Aorta (tissue), 5 donors: ENCODE results near the gene MIR17HG. TPM values are rescaled to one million over a fixed set of nuclear protein-coding genes. Genes with fewer than 3 reads are reported as not detected.

ENCODE experiments used
- ATAC-seq: fragments of 200-7000 bp; cut with Tn5 transposase; one replicate; pipeline ENCODE4 v1.9.1; 2022; ENCODE audit warnings: moderate library complexity; ENCODE audit not compliant: low FRiP score
- DNase-seq, 2 donors: peaks; one replicate each; pipeline ENCODE4 v3.0.0-alpha.2; 2020
- H3K27ac ChIP-seq, 2 donors: one replicate each; pipeline ENCODE4 v1.5.1; 2013; ENCODE audit warnings: low read length in 2 of 2, mild to moderate bottlenecking in 2 of 2, moderate library complexity in 2 of 2, control low read depth in 1 of 2, inconsistent platforms in 1 of 2, low read depth in 1 of 2
- H3K27me3 ChIP-seq, 2 donors: one replicate each; pipeline ENCODE4 v1.6.1; 2013; ENCODE audit warnings: control low read depth in 1 of 2, low read length in 1 of 2, mild to moderate bottlenecking in 1 of 2, moderate library complexity in 1 of 2; ENCODE audit not compliant: insufficient read depth in 2 of 2, control insufficient read depth in 1 of 2
- H3K36me3 ChIP-seq, 2 donors: one replicate each; pipeline ENCODE4 v1.6.1; 2013; ENCODE audit warnings: control low read depth in 1 of 2, low read length in 1 of 2, mild to moderate bottlenecking in 1 of 2; ENCODE audit not compliant: insufficient read depth in 2 of 2, control insufficient read depth in 1 of 2
- H3K4me1 ChIP-seq, 2 donors: one replicate each; pipeline ENCODE4 v1.6.1; 2013; ENCODE audit warnings: low read length in 2 of 2, control low read depth in 1 of 2, mild to moderate bottlenecking in 1 of 2, moderate library complexity in 1 of 2; ENCODE audit not compliant: insufficient read depth in 2 of 2, control insufficient read depth in 1 of 2
- H3K4me3 ChIP-seq, 2 donors: one replicate each; pipeline ENCODE4 v1.5.1; 2013; ENCODE audit warnings: low read length in 2 of 2, control low read depth in 1 of 2, mild to moderate bottlenecking in 1 of 2
- H3K9me3 ChIP-seq: one replicate; pipeline ENCODE4 v1.6.1; 2013; ENCODE audit warnings: mild to moderate bottlenecking, low read length; ENCODE audit not compliant: control insufficient read depth
- WGBS, 2 donors: extraction: QIAGEN DNeasy Blood & Tissue Kit; methylation state at CpG; one replicate each; pipeline ENCODE4 v1.1.7; 2013; 5-methylcytosine and 5-hydroxymethylcytosine counted together
- intact Hi-C, 2 donors: fragments of 100-400 bp; cut with DNase I; formaldehyde crosslinking; loops; one replicate each; pipeline versions ENCODE4 v1.14.2 to v1.15.0; 2022
- polyA plus RNA-seq, 2 donors: library from polyadenylated mRNA; stranded (reverse); fragments of 200-250 nt; gene quantifications; one replicate each; pipeline ENCODE4 v1.2.3, GENCODE V29; 2013
- total RNA-seq, 2 donors: library from RNA; stranded (reverse); fragmentation: NEBNext Ultra II Directional; extraction: Animal tissue kit (Norgen Biotek cat#: 25700); gene quantifications; one replicate each; pipeline ENCODE4 v1.2.1, GENCODE V29; 2021
- donor health status: healthy with polysubstance abuse.
- donor health status: Bipolar disorder and iron deficiency.
- donor health status: DM: no; HTN: no; CAD: no.
- donor health status: DM: no; HTN: no; CAD: no.
- donor health status: DM: yes; HTN: yes; CAD: no.

MIR17HG gene
- total and polyA plus RNA-seq, 4 donors, result 1.0 to 7.7 (median 3.8) TPM

- intact Hi-C loops, result no loop called here
- H3K4me1 ChIP-seq, result no peaks in the 10 kb centered on the region
Measured at GRCh38 chr13:91328726-91329125, 18.8 kb upstream of the MIR17HG start.

GRCh38 chr13:91329733-91330132, 17.8 kb upstream of the MIR17HG start:
- no peak overlapping the region for H3K27ac ChIP-seq
- DNase-seq (no peak), ATAC-seq (no peak)
- intact Hi-C loops, result no loop called here
- H3K4me1 ChIP-seq, result no peaks in the 10 kb centered on the region
- no peak overlapping the region for H3K4me3 ChIP-seq
- peaks cover 1% of the 10 kb centered on the region for H3K9me3 ChIP-seq
- WGBS, 2 donors, result 86 to 98% methylated on average over 1 of the region's 1 CpG
- no peaks in the 10 kb centered on the region for H3K36me3 ChIP-seq
- H3K27me3 ChIP-seq, result no peaks in the 10 kb centered on the region

More at GRCh38 chr13:91328726-91329125, 18.8 kb upstream of the MIR17HG start:
- Histone ChIP-seq H3K36me3 (no peaks in the 10 kb centered on the region), H3K27me3 (no peaks in the 10 kb centered on the region), H3K27ac (no peak overlapping the region), H3K4me3 (no peak overlapping the region), H3K9me3 (peaks cover under 1% of the 10 kb centered on the region)
- WGBS, 2 donors, result 92 to 94% methylated on average over 1 of the region's 1 CpG
- ATAC-seq (no peak), DNase-seq (no peak)

- Histone ChIP-seq H3K4me1 (no peaks in the 10 kb centered on the region), H3K9me3 (peaks cover 1% of the 10 kb centered on the region), H3K4me3 (no peak overlapping the region), H3K36me3 (no peaks in the 10 kb centered on the region), H3K27ac (no peak overlapping the region), H3K27me3 (no peaks in the 10 kb centered on the region)
- intact Hi-C loops, result no loop called here
- 77 to 82% methylated on average over 4 of the region's 4 CpGs for WGBS, 2 donors
- DNase-seq (no peak), ATAC-seq (no peak)
Measured at GRCh38 chr13:91331047-91331915, 16.2 kb upstream of the MIR17HG start.

GRCh38 chr13:91346062-91346461, 1.4 kb upstream of the MIR17HG start:
- ATAC-seq (no peak), DNase-seq (no peak)
- intact Hi-C loops, result loop anchor here in 1 of 2 donors (5.0 kb wide), 1 partner anchor 51 kb away; the partner anchor contains the start of gene GPC5
- 72 to 74% methylated on average over 4 of the region's 4 CpGs for WGBS, 2 donors
- Histone ChIP-seq H3K4me1 (no peaks in the 10 kb centered on the region), H3K36me3 (peaks cover 2% of the 10 kb centered on the region in 2 donors), H3K4me3 (no peak overlapping the region), H3K27ac (no peak overlapping the region), H3K9me3 (no peaks in the 10 kb centered on the region), H3K27me3 (no peaks in the 10 kb centered on the region)

GRCh38 chr13:91346850-91347201, 661 bp upstream of the MIR17HG start:
- Histone ChIP-seq H3K36me3 (peaks cover 2% of the 10 kb centered on the region in 2 donors), H3K4me1 (no peaks in the 10 kb centered on the region), H3K9me3 (no peaks in the 10 kb centered on the region), H3K4me3 (peak overlapping the region; percentile 88 to 100), H3K27me3 (no peaks in the 10 kb centered on the region), H3K27ac (no peak overlapping the region)
- WGBS, 2 donors, result 3 to 4% methylated on average over 11 of the region's 11 CpGs
- DNase-seq (no peak), ATAC-seq (no peak)
- intact Hi-C loops, result loop anchor here in 1 of 2 donors (5.0 kb wide), 1 partner anchor 50 kb away; the partner anchor contains the start of gene GPC5

GRCh38 chr13:91347996-91348905, 764 bp downstream of the MIR17HG start:
- intact Hi-C loops, result loop anchor here in 1 of 2 donors (5.0 kb wide), 1 partner anchor 49 kb away; the partner anchor contains the start of gene GPC5
- peak overlapping the region; percentile 88 to 100 for H3K4me3 ChIP-seq
- 1% methylated on average over 57 to 141 of the region's 141 CpGs for WGBS, 2 donors
- no peaks in the 10 kb centered on the region for H3K9me3 ChIP-seq
- ATAC-seq (peak; percentile 81), DNase-seq (peak; percentile 66 to 87)
- H3K36me3 ChIP-seq, result peaks cover 2% of the 10 kb centered on the region in 2 donors
- peak overlapping the region; percentile 71 to 73 for H3K27ac ChIP-seq
- H3K4me1 ChIP-seq, result no peaks in the 10 kb centered on the region
- no peaks in the 10 kb centered on the region for H3K27me3 ChIP-seq

GRCh38 chr13:91348906-91349435, 1.5 kb downstream of the MIR17HG start:
- peak; percentile 95 to 98 for DNase-seq
- 0 to 1% methylated on average over 34 to 46 of the region's 46 CpGs for WGBS, 2 donors
- peaks cover 2% of the 10 kb centered on the region in 2 donors for H3K36me3 ChIP-seq
- no peaks in the 10 kb centered on the region for H3K27me3 ChIP-seq
- peak; percentile 95 for ATAC-seq
- H3K9me3 ChIP-seq, result no peaks in the 10 kb centered on the region
- peaks cover 0 to under 1% of the 10 kb centered on the region in 2 donors for H3K4me1 ChIP-seq
- intact Hi-C loops, result loop anchor here in 1 of 2 donors (5.0 kb wide), 1 partner anchor 48 kb away; the partner anchor contains the start of gene GPC5
- H3K4me3 ChIP-seq, result peak overlapping the region; percentile 88 to 100
- peak overlapping the region in 1 of 2 donors; percentile 73 for H3K27ac ChIP-seq
